HG02763 (cell line): ENCODE results near the gene NCOA7.
"Not testable (repeated sequence)": the region's sequence is repeated elsewhere in the genome, so short reads cannot be mapped to it uniquely, and the experiment has no call there.

Source experiments
- ATAC-seq: cut with Tn5 transposase; IDR thresholded peaks from one replicate; pipeline ENCODE4 v1.9.1; 2021; ENCODE audit warnings: mild to moderate bottlenecking, moderate library complexity; ENCODE audit not compliant: unreplicated experiment

The NCOA7 gene

DNA sequence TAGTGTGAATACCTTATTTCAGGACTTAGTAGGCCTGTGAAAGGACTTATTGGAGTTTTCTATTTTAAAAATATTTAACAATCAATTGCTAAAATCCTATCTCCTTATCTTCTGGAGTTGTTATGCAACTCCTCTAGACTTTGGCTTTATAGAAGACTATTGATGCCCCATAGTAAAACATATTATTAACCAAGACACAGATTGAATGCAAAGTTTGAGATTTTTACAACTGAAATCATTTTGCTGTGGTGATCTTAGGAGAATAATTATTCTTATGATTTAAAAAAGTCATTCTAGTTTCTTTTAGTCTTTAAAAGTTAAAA, 36.9 kb upstream of the NCOA7 start:
- no peak for ATAC-seq

DNA sequence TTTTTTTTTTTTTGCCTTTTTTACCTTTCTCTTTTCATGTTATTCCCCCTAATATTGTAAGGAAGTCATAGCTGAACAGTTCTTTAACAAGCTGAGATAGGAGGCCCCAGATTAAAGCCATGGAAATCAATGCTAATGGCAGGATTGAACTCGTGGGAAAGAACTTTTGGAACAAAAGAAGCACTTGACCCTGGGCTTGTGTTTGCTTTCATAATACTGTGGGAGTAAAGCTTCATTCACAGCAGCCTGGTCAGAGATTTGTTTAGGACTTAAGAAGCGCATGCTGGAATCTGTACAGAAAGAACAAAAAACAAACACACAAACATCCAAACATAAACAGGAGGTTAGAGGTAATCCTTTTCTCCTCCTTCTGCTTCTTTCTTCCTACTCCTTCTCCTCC, 36.2 kb upstream of the NCOA7 start:
- ATAC-seq: no peak

DNA sequence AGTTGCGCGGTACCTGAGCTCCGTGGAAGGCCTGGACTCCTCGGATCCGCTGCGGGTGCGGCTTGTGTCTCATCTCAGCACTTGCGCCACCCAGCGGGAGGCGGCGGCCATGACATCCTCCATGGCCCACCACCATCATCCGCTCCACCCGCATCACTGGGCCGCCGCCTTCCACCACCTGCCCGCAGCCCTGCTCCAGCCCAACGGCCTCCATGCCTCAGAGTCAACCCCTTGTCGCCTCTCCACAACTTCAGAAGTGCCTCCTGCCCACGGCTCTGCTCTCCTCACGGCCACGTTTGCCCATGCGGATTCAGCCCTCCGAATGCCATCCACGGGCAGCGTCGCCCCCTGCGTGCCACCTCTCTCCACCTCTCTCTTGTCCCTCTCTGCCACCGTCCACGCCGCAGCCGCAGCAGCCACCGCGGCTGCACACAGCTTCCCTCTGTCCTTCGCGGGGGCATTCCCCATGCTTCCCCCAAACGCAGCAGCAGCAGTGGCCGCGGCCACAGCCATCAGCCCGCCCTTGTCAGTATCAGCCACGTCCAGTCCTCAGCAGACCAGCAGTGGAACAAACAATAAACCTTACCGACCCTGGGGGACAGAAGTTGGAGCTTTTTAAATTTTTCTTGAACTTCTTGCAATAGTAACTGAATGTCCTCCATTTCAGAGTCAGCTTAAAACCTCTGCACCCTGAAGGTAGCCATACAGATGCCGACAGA, 31.4 kb upstream of the NCOA7 start:
- no peak for ATAC-seq

DNA sequence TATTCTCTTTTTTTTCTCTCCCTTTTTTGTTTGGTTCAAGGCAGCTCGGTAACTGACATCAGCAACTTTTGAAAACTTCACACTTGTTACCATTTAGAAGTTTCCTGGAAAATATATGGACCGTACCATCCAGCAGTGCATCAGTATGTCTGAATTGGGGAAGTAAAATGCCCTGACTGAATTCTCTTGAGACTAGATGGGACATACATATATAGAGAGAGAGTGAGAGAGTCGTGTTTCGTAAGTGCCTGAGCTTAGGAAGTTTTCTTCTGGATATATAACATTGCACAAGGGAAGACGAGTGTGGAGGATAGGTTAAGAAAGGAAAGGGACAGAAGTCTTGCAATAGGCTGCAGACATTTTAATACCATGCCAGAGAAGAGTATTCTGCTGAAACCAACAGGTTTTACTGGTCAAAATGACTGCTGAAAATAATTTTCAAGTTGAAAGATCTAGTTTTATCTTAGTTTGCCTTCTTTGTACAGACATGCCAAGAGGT, 30.8 kb upstream of the NCOA7 start:
- ATAC-seq: no peak

DNA sequence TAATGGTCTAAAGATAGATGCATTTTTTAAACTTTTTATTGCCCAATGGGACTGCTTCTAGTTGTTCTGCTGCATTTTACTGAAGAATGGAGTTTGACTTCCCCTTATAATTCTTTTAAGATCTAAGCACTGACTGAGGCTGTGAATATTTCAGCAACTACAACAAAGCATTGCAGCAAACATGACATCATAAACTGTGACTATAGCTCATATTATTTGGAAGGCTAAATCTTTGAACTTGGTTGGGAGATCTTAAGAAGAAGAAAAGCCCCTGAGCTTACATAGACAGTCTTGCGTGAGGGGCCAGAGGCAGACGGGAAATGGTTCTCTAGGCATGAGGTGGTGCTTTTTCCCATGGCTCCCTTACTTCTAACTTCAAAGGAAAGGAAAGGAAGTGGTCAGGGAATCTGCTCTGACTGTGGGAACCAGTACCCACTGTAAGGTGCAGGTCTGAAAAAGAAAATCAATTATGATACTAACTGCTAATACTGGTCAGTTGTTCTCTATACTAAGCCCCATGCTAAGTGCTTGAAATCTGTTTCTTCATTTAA, 26.6 kb upstream of the NCOA7 start:
- no peak for ATAC-seq

DNA sequence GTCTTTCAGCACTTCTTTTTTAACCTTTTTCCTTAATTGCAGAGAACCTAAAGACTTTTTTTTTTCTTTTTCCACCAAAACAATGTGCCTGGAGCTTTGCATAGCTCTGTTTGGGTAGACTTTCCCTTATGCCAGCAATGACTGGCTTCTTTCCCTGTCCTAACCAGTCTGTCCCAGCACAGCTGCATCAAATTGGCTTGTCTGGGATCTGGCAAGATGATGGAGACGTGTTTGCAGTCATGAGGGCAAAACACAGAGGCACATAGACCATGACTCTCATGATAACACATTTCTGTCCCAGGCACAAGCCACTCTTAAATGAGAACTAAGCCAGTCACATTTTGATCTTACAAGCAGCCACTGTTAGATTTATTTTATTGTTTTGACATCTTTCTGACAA, 24.8 kb upstream of the NCOA7 start:
- ATAC-seq: no peak

DNA sequence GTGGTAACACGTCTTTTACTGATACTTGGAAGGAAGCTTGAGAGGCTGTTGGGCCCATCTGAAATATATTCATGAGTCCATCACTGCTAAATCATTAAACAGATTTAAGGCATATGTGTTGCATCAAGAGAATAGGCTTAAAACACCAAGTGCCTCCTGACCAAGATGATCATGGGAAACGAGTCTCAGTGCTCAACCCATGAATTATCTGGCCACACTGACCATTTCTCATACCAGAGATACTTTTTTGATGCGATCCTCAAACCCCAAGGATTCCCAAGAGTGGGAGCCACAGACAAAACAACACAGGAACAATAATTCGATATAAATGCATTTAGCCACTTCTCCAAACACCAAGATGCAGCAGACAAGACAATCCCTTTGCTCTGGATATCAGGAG, 24.1 kb upstream of the NCOA7 start:
- no peak for ATAC-seq

DNA sequence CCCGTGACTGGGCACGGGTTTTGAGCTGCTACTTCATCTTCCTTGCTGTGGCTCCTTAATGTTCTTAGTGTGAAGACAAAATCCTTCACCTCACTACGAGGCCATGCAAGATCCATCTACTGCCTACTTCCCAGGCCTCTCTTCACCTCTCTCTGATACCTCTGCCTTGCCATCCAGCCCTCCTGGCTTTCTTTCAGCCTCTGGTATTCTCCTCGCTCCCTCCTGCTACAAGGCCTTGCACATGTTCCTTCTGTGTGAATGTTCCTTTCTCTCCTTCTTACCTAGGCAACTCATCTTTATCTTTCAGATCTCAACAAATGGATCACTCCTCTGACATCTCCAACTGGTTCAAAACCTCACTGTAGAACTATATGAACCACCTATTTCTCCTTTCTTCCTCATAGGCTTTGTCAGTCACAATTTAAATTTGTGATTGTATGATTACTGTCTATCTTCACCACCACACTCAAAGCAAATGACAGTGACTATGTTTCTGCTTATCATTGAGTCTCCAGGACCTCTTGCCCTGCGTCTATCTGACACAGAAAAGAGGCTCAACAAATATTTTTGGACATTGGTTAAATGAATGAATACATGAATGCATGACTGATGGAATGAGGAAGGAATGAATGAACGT, 21.5 kb upstream of the NCOA7 start:
- ATAC-seq: no peak

DNA sequence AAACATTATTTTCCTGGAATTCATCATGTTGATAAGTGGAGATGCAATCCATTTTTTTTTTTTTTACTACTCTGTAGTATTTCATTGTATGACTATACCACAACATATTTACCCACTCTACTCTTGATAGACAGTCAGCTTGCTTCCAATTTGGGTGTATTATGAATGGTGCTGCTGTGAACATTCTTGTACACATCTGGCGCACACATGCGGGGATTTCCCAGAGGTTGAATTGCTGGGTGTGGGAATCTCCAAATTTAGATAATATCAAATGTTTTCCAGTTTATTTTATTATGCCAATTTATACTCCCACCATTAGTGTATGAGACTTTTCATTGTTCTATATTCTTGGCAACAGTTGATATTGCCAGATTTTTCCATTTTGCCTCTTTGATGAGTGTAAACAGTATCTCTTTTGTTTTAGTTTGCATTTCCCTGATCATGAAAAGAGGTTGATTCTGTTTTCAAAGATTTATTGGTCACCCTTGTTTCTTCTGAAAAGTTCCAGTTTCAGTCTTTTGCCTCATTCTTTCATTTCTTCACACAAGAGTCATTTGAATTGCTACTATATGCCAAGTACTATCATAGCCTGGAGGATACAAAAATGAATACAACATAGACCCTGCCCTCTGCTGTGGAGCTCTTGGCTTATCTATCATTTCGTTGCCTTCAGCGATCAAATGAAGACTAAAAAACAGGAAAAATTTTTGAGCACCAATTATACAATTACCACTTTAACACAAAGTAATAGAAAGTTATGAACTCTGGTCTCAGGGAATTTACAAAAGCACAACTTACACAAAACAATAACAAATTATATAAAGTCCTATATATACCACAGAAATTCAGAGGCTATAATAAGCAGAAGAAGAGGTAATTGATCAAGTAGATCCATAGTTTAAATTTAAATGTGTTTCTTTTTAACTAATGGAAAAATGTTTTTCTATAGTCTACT, 17.1 kb upstream of the NCOA7 start:
- ATAC-seq: no peak

DNA sequence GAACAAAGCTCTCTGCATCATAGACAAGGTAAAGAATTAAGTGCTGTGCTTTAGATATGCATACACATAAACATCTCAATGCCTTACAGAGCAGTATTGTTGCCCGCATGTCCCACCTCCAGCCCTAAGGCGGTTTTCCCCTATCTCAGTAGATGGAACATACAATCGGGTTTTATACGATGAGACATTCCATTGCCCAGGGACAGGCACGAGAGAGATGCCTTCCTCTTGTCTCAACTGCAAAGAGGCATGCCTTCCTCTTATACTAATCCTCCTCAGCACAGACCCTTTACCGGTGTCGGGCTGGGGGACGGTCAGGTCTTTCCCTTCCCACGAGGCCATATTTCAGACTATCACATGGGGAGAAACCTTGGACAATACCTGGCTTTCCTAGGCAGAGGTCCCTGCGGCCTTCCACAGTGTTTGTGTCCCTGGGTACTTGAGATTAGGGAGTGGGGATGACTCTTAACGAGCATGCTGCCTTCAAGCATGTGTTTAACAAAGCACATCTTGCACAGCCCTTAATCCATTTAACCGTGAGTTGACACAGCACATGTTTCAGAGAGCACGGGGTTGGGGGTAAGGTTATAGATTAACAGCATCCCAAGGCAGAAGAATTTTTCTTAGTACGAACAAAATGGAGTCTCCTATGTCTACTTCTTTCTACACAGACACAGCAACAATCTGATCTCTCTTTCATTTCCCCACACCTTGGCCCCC, 14.5 kb upstream of the NCOA7 start:
- not testable (repeated sequence) for ATAC-seq

DNA sequence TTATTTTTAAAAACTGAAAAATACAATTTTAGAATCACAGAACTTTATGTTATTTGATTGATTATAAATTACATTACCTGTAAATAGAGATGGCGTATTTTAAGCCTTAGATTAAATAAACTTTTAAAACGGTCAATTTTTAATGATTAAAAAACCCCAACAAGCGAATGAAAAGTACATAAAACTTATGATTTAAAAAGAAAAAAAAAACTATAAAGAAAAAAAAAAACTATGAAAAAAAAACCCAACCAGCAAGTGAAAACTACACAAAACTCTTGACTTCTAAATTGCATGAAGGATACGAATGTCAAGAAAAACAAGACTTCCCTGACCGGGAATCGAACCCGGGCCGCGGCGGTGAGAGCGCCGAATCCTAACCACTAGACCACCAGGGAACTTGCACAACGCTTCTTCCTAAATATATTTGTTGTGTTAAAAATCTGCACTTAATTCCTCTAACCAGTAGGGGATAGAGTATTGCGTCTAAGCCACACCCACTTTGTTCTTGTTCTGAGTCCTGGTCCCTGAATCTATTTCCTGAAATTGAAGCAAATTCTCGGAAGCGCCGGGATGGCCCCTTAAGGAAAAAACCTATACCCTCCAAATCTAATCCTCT, 10.7 kb upstream of the NCOA7 start:
- peak; percentile 83 for ATAC-seq

DNA sequence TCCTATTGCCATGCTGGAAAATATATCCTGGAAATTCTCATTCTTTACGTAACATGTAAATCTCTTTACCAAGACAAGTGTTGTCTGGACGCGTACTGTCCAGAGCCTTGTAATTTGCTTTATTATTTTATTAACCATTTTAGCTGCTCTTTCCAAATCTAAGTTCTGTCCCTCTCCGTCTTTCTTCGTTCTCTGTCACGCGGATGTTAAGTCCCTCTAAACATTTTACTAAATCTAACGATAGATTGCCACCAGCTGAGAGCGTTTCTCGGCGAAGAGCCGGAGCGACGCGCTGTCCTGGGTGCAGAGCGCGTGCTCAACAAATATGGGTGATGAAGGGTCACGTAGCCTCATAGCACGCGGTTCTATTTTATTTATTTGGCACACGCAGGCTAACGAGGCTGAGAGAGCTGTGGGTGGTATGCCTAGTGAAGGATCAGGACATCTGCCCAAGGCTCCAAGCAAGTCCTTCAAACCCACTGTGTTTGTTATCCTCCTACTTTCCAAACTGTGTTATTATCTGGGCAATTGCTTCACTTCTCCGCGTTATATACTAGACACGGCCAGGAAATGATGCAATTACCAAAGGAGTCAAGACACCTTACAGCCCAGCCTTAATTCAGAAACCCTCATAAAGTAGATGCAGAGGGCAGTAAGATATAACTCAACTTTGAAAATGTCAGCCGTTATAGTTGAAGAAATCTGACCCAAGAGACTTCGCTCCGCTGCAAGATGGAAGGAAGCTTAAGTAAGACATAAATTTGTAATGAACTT, 10.0 kb upstream of the NCOA7 start:
- ATAC-seq: peak; percentile 78

DNA sequence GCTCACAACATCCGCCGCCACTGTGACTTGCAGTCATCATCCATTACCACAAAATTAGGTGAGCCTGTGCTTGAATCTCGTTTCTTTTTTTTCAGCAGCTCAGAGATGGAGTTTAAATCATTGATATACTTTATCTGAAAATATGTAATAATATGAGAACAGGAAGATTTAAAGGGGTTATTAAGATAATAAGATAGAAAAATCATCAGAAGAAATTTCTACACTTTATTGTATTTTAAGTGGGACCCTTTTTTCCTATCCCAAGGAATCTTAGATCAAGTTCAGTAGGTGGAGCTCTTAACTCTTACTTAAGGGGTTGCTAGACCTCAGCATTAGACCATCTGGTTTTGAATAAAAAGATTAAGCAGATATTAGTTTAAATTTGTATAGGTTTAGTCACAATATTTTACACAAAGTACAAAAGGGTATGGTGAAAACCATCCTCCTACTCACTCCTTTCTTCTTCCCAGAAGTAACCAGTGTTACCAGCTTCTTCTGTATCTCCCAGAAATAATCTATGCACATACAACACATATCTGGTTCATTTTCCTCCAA, 9.4 kb upstream of the NCOA7 start:
- ATAC-seq: peak; percentile 32

DNA sequence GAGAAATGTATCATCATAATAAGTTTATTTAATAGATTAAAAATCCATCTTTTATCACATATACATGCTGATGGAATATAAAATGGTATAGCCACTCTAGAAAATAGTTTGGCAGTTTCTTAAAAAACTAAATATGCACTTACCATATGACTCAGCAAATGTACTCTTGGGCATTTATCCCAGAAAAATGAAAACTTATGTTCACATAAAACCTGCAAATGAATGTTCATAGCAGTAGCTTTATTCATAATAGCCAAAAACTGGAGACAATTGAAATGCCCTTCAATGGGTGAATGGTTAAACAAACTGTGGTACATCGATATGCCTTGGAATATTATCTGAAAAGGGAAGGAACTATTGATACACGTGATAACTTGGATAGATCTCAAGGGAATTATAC, 6.4 kb upstream of the NCOA7 start:
- no peak for ATAC-seq

DNA sequence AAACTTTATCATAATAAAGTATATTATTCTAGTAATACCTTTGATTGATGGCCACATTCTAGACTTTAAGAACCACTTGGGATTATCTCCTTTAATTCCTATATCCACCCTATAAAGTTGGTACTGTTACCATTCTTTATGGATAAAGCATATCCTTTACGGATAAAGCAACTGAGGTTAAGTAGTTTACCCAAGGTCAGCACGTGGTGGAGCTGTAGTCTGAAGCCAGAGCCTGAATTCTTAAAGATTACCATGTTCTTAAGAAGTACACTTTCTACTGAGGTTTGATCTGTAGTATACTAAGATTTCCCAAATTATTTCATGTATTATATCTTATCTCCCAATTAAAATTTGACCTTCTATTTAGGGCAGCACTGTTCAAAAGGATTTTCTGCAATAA, 3.0 kb upstream of the NCOA7 start:
- no peak for ATAC-seq

DNA sequence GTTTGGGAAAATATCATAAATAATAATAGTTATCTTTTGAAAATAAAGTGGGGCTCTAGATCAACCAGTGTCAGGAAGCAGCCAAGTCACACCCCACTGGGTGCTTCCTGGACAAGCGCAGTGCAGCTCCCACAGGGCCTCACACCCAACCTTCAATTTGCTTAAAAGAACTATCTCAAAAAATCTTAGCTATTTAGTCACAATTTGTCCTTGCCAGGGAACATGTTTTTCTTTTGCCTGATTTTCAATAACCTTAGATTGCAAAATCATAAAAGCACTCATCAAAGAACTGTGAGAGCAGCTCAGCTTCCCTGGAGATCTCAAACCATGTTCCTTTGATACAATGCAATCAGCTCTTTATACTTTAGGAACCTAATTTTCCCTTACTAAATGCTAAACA, 1.6 kb upstream of the NCOA7 start:
- no peak for ATAC-seq

DNA sequence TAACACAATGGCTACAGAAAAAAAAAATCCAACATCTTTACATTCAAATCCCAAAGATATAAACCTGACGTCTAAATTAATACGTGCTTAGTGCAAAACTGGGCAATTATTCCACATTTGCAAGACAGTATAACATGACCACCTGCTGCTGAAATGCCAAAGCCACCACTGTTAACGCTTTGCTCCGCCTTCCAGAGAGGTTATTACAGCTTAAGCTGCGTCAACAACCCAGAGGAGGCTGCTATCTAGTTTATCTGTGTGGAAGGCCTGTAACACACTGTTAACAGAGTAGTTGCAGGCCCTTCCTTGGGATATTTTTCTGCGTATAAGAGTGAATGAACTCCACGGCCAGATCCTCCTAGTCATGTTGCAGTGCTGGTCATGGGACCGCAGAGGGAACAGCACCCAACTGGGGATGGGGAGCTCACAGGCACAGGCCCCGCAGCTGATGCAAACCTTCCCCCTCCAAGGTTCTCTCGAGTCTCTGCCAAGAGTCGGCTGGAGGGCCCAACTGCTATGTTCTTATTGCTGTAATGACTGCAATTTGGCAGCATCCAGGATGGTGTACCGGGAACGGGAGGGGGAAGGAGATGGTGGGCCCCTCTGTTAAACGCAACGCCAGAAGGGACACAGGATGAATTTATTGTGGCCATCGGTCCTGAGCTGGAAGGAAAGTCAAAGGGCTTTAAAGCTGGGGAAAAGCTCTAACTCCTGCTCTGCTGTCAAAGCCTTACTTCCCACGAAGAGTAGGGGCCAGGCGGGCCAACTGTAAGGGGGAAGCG, 993 bp upstream of the NCOA7 start:
- peak; percentile 20 for ATAC-seq

DNA sequence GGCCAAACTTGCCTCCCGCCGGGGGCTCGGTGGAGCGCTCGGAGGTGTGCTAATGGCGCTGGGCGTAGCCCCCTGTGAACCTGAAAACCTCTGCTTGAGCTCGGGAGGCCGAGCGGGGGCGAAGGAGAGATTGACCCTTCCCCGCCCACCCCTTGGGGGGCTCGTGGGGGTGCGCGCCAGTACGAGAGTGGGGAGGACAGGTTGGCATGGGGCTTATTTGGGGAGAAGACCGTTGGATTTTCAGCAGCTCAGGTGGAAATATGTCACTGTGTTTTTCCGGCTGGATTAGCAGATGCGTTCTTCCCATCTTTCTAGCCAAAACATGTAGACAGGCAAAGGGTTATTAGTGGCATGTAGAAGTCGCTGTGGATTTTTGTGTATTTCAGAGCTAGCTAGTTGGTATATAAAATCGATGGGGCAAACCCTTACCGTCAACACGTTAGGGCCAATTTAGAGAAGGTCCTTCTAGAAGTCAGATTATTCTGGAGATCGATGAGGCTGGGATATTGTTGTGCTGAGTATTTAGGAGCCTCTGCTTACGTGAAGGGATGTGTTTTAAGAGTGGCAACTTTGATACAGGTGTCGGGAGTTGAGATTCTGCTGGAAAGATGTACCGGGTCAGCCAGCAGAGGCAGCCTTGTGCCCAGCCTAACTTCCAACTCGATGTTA, 525 bp downstream of the NCOA7 start:
- ATAC-seq: peak; percentile 24
